ENCODE results near the gene PER2. TPM values are rescaled to one million over a fixed set of nuclear protein-coding genes. Genes with fewer than 3 reads are reported as not detected.

PER2 gene
- total and polyA plus RNA-seq, 2 of the 13 experiments (the other 11 are each of a cell fraction or from before 2014, with no cell fraction given) = 5.1 to 9.4 TPM

- TF ChIP-seq PRDM15 (CRISPR knock-in tag; IDR thresholded peaks at IDR 0.05) (peak; percentile 56; the same call in 1 of the 2 replicates), NR1H2 (CRISPR knock-in tag; IDR thresholded peaks at IDR 0.05; ENCODE audit: borderline replicate concordance, low read depth) (no peak), TFAP4 (IDR thresholded peaks at IDR 0.05; ENCODE audit: borderline replicate concordance, low read depth) (peak; percentile 51; the same call in 1 of the 2 replicates), ZNF652 (CRISPR knock-in tag; IDR thresholded peaks at IDR 0.05; ENCODE audit: borderline replicate concordance, low read depth) (no peak), SP140L (CRISPR knock-in tag; IDR thresholded peaks at IDR 0.05; ENCODE audit: borderline replicate concordance) (no peak), ZNF563 (CRISPR knock-in tag; IDR thresholded peaks at IDR 0.05) (peak; percentile 33), HDAC6 (IDR thresholded peaks at IDR 0.05; ENCODE audit: low read depth, low read length) (no peak), SMAD9 (CRISPR knock-in tag; IDR thresholded peaks at IDR 0.05) (no peak), DPF2 (CRISPR knock-in tag; IDR thresholded peaks at IDR 0.05; ENCODE audit: borderline replicate concordance, low read depth) (no peak), ZNF414 (CRISPR knock-in tag; IDR thresholded peaks at IDR 0.05) (no peak), GATAD2A (CRISPR knock-in tag; IDR thresholded peaks at IDR 0.05) (no peak), KDM6A (CRISPR knock-in tag; IDR thresholded peaks at IDR 0.05; ENCODE audit: low read depth) (no peak), CHD2 (IDR thresholded peaks at IDR 0.05; ENCODE audit: low read depth, low read length) (no peak), NAIF1 (CRISPR knock-in tag; IDR thresholded peaks at IDR 0.05; ENCODE audit: borderline replicate concordance) (no peak), HNRNPH1 (optimal IDR thresholded peaks at IDR 0.05; ENCODE audit: low read depth, low read length) (no peak), ZNF710 (CRISPR knock-in tag; IDR thresholded peaks at IDR 0.05; ENCODE audit: borderline replicate concordance) (no peak), ZZZ3 (CRISPR knock-in tag; IDR thresholded peaks at IDR 0.05; ENCODE audit: borderline replicate concordance) (no peak), SETDB1 (CRISPR knock-in tag; IDR thresholded peaks at IDR 0.05; ENCODE audit: borderline replicate concordance) (no peak), SRY (CRISPR knock-in tag; IDR thresholded peaks at IDR 0.05) (no peak), HNF4G (IDR thresholded peaks at IDR 0.05; ENCODE audit: borderline replicate concordance, low read depth, low read length) (0 out of 2 replicates have a peak, but pooled peaks have one; percentile 6), HNF4G (CRISPR knock-in tag; IDR thresholded peaks at IDR 0.05; ENCODE audit: borderline replicate concordance, low read depth) (no peak)
Observed at GRCh38 chr2:238239863-238240756, 48.3 kb downstream of the PER2 start, which contains the start of gene HES6 (continued).
